GM23338 (cell line): ENCODE measurements around the gene SF3B2. TPM values are rescaled to one million over a fixed set of nuclear protein-coding genes. Genes with fewer than 3 reads are reported as not detected.

Experiments used
- ATAC-seq: fragments of 200-7000 bp; cut with Tn5 transposase; 3 replicates; pipeline ENCODE4 v1.9.1; 2020
- DNase-seq: peaks from one replicate; pipeline ENCODE4 v3.0.0-alpha.2; 2015; ENCODE audit warnings: low spot score
- H2AFZ ChIP-seq: fragments of 200-600 bp; sonication (generic); 2 replicates; pipeline ENCODE4 v1.8.0; 2016; ENCODE audit warnings: antibody characterized with exemption, mild to moderate bottlenecking, moderate library complexity
- H3F3A ChIP-seq: fragments of 200-600 bp; sonication (generic); replicated peaks from 2 replicates; pipeline ENCODE4 v1.8.0; 2017; ENCODE audit warnings: antibody characterized with exemption, mixed run types, low read depth
- H3K27ac ChIP-seq: fragments of 200-600 bp; sonication (generic); 2 replicates; pipeline ENCODE4 v1.6.1; 2016; ENCODE audit warnings: low read depth
- H3K27me3 ChIP-seq: fragments of 200-600 bp; sonication (generic); 2 replicates; pipeline ENCODE4 v1.8.0; 2016; ENCODE audit warnings: mild to moderate bottlenecking, mixed run types, moderate library complexity; ENCODE audit not compliant: insufficient read depth
- H3K36me3 ChIP-seq: fragments of 200-600 bp; sonication (generic); 2 replicates; pipeline ENCODE4 v1.8.0; 2016; ENCODE audit warnings: mild to moderate bottlenecking; ENCODE audit not compliant: insufficient read depth
- H3K4me1 ChIP-seq: fragments of 200-600 bp; sonication (generic); 2 replicates; pipeline ENCODE4 v1.8.0; 2016; ENCODE audit warnings: mild to moderate bottlenecking, moderate library complexity; ENCODE audit not compliant: insufficient read depth
- H3K4me2 ChIP-seq: fragments of 200-600 bp; sonication (generic); 2 replicates; pipeline ENCODE4 v1.7.1; 2017; ENCODE audit warnings: mixed run types
- H3K4me3 ChIP-seq: fragments of 200-600 bp; sonication (generic); 2 replicates; pipeline ENCODE4 v1.6.1; 2016; ENCODE audit warnings: mixed run types
- H3K79me2 ChIP-seq: fragments of 200-600 bp; sonication (generic); replicated peaks from 2 replicates; pipeline ENCODE4 v1.8.0; 2017; ENCODE audit warnings: mild to moderate bottlenecking; ENCODE audit not compliant: insufficient read depth
- H3K9me2 ChIP-seq: fragments of 200-600 bp; sonication (generic); 2 replicates; pipeline ENCODE4 v1.8.0; 2017; ENCODE audit not compliant: insufficient read depth
- H4K20me1 ChIP-seq: fragments of 200-600 bp; sonication (generic); replicated peaks from 2 replicates; pipeline ENCODE4 v1.8.0; 2017; ENCODE audit warnings: mild to moderate bottlenecking; ENCODE audit not compliant: insufficient read depth
- H3K27ac Mint-ChIP-seq: 2 replicates; pipeline ENCODE4 v1.8.0; 2020; ENCODE audit warnings: inconsistent platforms, mild to moderate bottlenecking, moderate library complexity, mixed read lengths
- H3K27me3 Mint-ChIP-seq: 3 replicates; pipeline ENCODE4 v1.8.0; 2022; ENCODE audit warnings: low read depth, mild to moderate bottlenecking, moderate library complexity, mixed read lengths, inconsistent platforms; ENCODE audit not compliant: insufficient read depth, poor library complexity
- H3K36me3 Mint-ChIP-seq: 3 replicates; pipeline ENCODE4 v1.8.0; 2021; ENCODE audit warnings: low read depth, mild to moderate bottlenecking, inconsistent platforms, moderate library complexity, mixed read lengths
- H3K4me1 Mint-ChIP-seq: 3 replicates; pipeline ENCODE4 v1.8.0; 2020; ENCODE audit warnings: mild to moderate bottlenecking, inconsistent platforms, mixed read lengths
- H3K4me3 Mint-ChIP-seq: 3 replicates; pipeline ENCODE4 v1.8.0; 2021; ENCODE audit warnings: moderate library complexity, mild to moderate bottlenecking, inconsistent platforms, mixed read lengths
- H3K9me3 Mint-ChIP-seq: 3 replicates; pipeline ENCODE4 v1.8.0; 2020; ENCODE audit warnings: moderate library complexity, mild to moderate bottlenecking, inconsistent platforms, mixed read lengths
- CREB1 ChIP-seq: fragments of 250-450 bp; sonication (Bioruptor Pico); IDR thresholded peaks from 2 replicates; pipeline ENCODE4 v1.5.0; 2020; ENCODE audit warnings: low read depth, mild to moderate bottlenecking, moderate library complexity
- EZH2 ChIP-seq: fragments of 200-600 bp; sonication (generic); IDR thresholded peaks from one replicate; pipeline ENCODE4 v1.8.0; 2017; ENCODE audit warnings: antibody characterized with exemption, mild to moderate bottlenecking, low read depth; ENCODE audit not compliant: unreplicated experiment
- EZH2phosphoT487 ChIP-seq: fragments of 200-600 bp; sonication (generic); IDR thresholded peaks from one replicate; pipeline ENCODE4 v1.8.1; 2018; ENCODE audit warnings: antibody characterized with exemption; ENCODE audit not compliant: unreplicated experiment
- JUNB ChIP-seq: IDR thresholded peaks from one replicate; pipeline ENCODE4 v1.6.1; 2016; ENCODE audit warnings: antibody characterized with exemption; ENCODE audit not compliant: unreplicated experiment
- NANOG ChIP-seq: IDR thresholded peaks from 2 replicates; pipeline ENCODE4 v1.6.1; 2016; ENCODE audit warnings: antibody characterized with exemption, borderline replicate concordance
- POLR2AphosphoS5 ChIP-seq: IDR thresholded peaks from 2 replicates; pipeline ENCODE4 v1.6.1; 2016; ENCODE audit warnings: antibody characterized with exemption, low read depth
- ZNF331 ChIP-seq: fragments of 250-450 bp; sonication (Bioruptor Pico); IDR thresholded peaks from 2 replicates; pipeline ENCODE4 v1.5.0; 2020; ENCODE audit warnings: low read depth, mild to moderate bottlenecking, moderate library complexity
- polyA plus RNA-seq: library from polyadenylated mRNA; unstranded; fragments of >200 nt; fragmentation: Nextera tagmentation; extraction: Ambion mirVana; gene quantifications from 2 replicates; pipeline ENCODE4 v1.2.1, GENCODE V29; 2016
- total RNA-seq: library from RNA; depleted of rRNA; stranded (reverse); fragments of >200 nt; shearing (Covaris generic); gene quantifications from 2 replicates; pipeline ENCODE4 v1.2.3, GENCODE V29; 2014
- TF ChIP-seq, protein P1 (sequence below), 2 experiments: fragments of 200-600 bp in 1 of 2; sonication (generic) in 1 of 2; conservative IDR thresholded peaks; 2 replicates each; pipeline versions ENCODE4 v1.5.1 to v1.6.1; 2016 to 2017; ENCODE audit warnings: antibody characterized with exemption in 2 of 2, low read depth in 2 of 2, mild to moderate bottlenecking in 2 of 2, moderate library complexity in 1 of 2
- TF ChIP-seq, protein P2 (sequence below): IDR thresholded peaks from 2 replicates; pipeline ENCODE4 v1.6.1; 2016; ENCODE audit warnings: antibody characterized with exemption
- TF ChIP-seq, protein P3 (sequence below): fragments of 250-450 bp; sonication (Bioruptor Pico); IDR thresholded peaks from 2 replicates; pipeline ENCODE4 v1.5.0; 2020; ENCODE audit warnings: mild to moderate bottlenecking, moderate library complexity

The SF3B2 gene
- total and polyA plus RNA-seq, 2 experiments from 2014 or later, result 173 to 180 TPM

DNA sequence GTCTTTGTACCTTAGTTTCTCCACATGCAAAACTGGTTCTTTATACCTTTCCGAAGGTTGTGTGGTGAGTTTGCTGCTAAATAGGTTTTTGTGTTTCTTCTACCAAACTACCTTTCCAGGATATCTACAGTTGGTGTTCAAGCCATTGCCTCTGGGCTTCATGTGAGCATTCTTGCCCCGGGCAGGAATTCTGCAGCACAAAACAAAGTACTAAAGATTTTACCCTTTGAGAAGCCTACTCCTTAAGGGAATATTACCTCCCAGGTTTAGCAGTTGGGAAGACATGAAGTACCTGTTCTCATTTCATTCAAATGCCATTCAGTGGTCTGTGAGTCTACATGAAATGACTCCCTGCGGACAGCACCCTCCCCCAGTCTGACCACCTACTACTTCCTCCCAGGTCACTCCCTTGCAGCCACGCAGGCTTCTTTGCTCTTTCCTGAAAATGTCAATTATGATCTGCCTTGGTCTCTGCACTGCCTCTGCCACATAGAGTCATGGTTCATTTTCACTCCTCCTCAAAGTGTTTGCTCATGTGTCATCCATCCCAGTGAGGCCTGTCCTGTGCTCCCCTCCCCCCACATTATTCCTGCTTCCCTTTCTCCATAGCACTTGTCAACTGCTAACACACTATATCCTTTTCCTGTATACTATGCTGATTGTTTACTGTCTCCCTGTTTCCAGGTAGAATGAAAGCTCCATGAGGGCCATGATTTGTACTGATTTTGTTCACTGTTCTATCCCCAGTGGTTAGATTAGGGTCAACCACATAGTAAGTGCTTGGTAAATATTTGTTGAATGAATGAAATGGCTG is 54.8 kb downstream of the SF3B2 start:
- no peak overlapping the region for H3K27ac Mint-ChIP-seq
- H3K4me3 Mint-ChIP-seq, result no peak overlapping the region
- Histone ChIP-seq H3K4me3 (no peak overlapping the region), H3K27ac (peak overlapping the region; percentile 51), H2AFZ (no peak overlapping the region), H3K79me2 (peaks cover 14% of the 10 kb centered on the region), H4K20me1 (0 out of 2 replicates have a peak, but pooled peaks cover 3% of the 10 kb centered on the region), H3K4me2 (peak overlapping the region; percentile 51; the same call in 1 of the 2 replicates), H3F3A (no peaks in the 10 kb centered on the region), H3K27me3 (no peaks in the 10 kb centered on the region), H3K36me3 (no peaks in the 10 kb centered on the region), H3K4me1 (peaks cover 29% of the 10 kb centered on the region), H3K9me2 (no peaks in the 10 kb centered on the region)
- no peak for TF ChIP-seq EZH2
- H3K4me1 Mint-ChIP-seq, result peaks cover 22% of the 10 kb centered on the region
- peaks cover 2% of the 10 kb centered on the region for H3K27me3 Mint-ChIP-seq
- H3K36me3 Mint-ChIP-seq, result no peaks in the 10 kb centered on the region
- H3K9me3 Mint-ChIP-seq, result no peaks in the 10 kb centered on the region
- ATAC-seq (peak; percentile 27), DNase-seq (peak; percentile 23)

DNA sequence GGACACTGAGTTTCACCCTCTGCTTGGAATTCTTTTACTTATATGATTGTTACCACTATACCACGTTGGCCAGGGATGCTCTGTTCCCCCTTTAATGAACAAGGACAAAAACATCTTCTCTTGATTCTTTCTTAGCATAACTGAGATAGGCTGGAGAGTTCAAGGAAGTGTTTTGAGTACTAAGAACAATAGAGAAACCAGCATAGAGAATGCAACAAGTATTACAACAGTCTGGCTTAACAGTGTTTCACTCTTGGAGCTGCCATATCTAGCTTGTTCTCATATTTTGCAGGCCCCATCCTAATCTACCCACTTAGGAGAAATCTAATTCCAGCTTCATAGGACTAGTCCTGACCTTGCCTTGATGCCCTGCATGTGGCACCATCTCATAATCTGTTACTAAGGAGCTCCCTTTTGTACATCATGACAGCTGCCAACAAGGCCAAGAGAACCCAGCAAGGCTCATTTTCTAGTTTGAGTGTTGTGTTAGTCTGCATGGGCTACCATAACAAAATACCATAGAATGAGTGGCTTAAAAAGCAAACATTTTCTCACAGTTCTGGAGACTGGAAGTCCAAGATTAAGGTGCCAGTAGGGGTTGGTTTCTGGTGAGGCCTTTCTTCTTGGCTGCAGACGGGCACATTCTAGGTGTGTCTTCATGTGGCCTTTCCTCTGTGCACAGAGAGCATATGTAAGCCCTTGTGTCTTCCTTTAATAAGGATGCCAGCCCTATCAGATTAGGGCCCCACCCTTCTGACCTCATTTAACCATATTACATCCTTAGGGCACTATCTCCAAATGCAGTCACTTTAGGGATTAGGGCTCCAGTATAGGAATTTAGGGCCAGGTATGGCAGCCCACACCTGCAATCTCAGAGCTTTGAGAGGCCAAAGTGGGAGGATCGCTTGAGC is 55.7 kb downstream of the SF3B2 start:
- Histone ChIP-seq H3K36me3 (no peaks in the 10 kb centered on the region), H4K20me1 (0 out of 2 replicates have a peak, but pooled peaks cover 3% of the 10 kb centered on the region), H3F3A (no peaks in the 10 kb centered on the region), H3K79me2 (peaks cover 14% of the 10 kb centered on the region), H3K9me2 (no peaks in the 10 kb centered on the region), H3K27me3 (no peaks in the 10 kb centered on the region), H3K4me3 (no peak overlapping the region), H3K4me1 (peaks cover 37% of the 10 kb centered on the region), H3K4me2 (0 out of 2 replicates have a peak overlapping the region, but pooled peaks have one; percentile 44), H2AFZ (no peak overlapping the region), H3K27ac (no peak overlapping the region)
- no peaks in the 10 kb centered on the region for H3K36me3 Mint-ChIP-seq
- H3K27me3 Mint-ChIP-seq, result peaks cover 5% of the 10 kb centered on the region
- no peak overlapping the region for H3K4me3 Mint-ChIP-seq
- H3K9me3 Mint-ChIP-seq, result no peaks in the 10 kb centered on the region
- no peak overlapping the region for H3K27ac Mint-ChIP-seq
- H3K4me1 Mint-ChIP-seq, result peaks cover 31% of the 10 kb centered on the region
- DNase-seq (no peak), ATAC-seq (no peak)
- TF ChIP-seq, protein P1, sequence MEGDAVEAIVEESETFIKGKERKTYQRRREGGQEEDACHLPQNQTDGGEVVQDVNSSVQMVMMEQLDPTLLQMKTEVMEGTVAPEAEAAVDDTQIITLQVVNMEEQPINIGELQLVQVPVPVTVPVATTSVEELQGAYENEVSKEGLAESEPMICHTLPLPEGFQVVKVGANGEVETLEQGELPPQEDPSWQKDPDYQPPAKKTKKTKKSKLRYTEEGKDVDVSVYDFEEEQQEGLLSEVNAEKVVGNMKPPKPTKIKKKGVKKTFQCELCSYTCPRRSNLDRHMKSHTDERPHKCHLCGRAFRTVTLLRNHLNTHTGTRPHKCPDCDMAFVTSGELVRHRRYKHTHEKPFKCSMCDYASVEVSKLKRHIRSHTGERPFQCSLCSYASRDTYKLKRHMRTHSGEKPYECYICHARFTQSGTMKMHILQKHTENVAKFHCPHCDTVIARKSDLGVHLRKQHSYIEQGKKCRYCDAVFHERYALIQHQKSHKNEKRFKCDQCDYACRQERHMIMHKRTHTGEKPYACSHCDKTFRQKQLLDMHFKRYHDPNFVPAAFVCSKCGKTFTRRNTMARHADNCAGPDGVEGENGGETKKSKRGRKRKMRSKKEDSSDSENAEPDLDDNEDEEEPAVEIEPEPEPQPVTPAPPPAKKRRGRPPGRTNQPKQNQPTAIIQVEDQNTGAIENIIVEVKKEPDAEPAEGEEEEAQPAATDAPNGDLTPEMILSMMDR (conservative IDR thresholded peaks at IDR 0.05; ENCODE audit: low read depth in 2 of 2), result no peak
- TF ChIP-seq CREB1 (CRISPR knock-in tag), result no peak
- no peak for TF ChIP-seq POLR2AphosphoS5
- TF ChIP-seq, protein P2, sequence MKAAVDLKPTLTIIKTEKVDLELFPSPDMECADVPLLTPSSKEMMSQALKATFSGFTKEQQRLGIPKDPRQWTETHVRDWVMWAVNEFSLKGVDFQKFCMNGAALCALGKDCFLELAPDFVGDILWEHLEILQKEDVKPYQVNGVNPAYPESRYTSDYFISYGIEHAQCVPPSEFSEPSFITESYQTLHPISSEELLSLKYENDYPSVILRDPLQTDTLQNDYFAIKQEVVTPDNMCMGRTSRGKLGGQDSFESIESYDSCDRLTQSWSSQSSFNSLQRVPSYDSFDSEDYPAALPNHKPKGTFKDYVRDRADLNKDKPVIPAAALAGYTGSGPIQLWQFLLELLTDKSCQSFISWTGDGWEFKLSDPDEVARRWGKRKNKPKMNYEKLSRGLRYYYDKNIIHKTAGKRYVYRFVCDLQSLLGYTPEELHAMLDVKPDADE, result no peak
- TF ChIP-seq EZH2phosphoT487, result no peak
- TF ChIP-seq, protein P3, sequence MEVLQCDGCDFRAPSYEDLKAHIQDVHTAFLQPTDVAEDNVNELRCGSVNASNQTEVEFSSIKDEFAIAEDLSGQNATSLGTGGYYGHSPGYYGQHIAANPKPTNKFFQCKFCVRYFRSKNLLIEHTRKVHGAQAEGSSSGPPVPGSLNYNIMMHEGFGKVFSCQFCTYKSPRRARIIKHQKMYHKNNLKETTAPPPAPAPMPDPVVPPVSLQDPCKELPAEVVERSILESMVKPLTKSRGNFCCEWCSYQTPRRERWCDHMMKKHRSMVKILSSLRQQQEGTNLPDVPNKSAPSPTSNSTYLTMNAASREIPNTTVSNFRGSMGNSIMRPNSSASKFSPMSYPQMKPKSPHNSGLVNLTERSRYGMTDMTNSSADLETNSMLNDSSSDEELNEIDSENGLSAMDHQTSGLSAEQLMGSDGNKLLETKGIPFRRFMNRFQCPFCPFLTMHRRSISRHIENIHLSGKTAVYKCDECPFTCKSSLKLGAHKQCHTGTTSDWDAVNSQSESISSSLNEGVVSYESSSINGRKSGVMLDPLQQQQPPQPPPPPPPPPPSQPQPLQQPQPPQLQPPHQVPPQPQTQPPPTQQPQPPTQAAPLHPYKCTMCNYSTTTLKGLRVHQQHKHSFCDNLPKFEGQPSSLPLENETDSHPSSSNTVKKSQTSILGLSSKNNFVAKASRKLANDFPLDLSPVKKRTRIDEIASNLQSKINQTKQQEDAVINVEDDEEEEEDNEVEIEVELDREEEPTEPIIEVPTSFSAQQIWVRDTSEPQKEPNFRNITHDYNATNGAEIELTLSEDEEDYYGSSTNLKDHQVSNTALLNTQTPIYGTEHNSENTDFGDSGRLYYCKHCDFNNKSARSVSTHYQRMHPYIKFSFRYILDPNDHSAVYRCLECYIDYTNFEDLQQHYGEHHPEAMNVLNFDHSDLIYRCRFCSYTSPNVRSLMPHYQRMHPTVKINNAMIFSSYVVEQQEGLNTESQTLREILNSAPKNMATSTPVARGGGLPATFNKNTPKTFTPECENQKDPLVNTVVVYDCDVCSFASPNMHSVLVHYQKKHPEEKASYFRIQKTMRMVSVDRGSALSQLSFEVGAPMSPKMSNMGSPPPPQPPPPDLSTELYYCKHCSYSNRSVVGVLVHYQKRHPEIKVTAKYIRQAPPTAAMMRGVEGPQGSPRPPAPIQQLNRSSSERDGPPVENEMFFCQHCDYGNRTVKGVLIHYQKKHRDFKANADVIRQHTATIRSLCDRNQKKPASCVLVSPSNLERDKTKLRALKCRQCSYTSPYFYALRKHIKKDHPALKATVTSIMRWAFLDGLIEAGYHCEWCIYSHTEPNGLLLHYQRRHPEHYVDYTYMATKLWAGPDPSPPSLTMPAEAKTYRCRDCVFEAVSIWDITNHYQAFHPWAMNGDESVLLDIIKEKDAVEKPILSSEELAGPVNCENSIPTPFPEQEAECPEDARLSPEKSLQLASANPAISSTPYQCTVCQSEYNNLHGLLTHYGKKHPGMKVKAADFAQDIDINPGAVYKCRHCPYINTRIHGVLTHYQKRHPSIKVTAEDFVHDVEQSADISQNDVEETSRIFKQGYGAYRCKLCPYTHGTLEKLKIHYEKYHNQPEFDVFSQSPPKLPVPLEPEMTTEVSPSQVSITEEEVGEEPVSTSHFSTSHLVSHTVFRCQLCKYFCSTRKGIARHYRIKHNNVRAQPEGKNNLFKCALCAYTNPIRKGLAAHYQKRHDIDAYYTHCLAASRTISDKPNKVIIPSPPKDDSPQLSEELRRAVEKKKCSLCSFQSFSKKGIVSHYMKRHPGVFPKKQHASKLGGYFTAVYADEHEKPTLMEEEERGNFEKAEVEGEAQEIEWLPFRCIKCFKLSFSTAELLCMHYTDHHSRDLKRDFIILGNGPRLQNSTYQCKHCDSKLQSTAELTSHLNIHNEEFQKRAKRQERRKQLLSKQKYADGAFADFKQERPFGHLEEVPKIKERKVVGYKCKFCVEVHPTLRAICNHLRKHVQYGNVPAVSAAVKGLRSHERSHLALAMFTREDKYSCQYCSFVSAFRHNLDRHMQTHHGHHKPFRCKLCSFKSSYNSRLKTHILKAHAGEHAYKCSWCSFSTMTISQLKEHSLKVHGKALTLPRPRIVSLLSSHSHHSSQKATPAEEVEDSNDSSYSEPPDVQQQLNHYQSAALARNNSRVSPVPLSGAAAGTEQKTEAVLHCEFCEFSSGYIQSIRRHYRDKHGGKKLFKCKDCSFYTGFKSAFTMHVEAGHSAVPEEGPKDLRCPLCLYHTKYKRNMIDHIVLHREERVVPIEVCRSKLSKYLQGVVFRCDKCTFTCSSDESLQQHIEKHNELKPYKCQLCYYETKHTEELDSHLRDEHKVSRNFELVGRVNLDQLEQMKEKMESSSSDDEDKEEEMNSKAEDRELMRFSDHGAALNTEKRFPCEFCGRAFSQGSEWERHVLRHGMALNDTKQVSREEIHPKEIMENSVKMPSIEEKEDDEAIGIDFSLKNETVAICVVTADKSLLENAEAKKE (CRISPR knock-in tag), result no peak
- TF ChIP-seq JUNB, result no peak
- no peak for TF ChIP-seq NANOG
- no peak for TF ChIP-seq ZNF331 (CRISPR knock-in tag)
